Measurements from ENCODE around the gene UBAP2L. TPM values are rescaled to one million over a fixed set of nuclear protein-coding genes. Genes with fewer than 3 reads are reported as not detected.
A peak's percentile ranks its signal among the peaks of the same experiment; 100 is the strongest.

Gene UBAP2L
- total RNA-seq, 2 donors from 2014 or later = 198 to 224 TPM

DNA sequence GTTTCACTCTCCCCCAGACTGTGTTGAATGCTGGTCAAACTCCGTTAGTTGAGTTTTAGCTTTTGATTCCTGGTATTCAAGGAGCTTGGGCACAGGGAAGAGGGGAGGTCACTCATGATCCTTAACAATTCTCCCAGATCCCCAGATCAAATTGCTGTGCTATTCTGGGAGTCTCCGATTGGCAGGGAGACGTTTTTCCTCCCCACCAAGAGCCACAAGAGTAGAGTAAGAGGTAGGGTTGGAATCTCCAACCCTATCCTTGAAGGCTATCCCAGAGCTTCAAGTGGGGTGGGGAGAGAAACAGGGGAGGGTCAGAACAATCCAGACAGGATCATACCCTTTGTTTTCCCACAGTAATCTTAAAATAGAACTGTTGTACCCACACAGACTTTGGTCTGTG is 28.3 kb upstream of the UBAP2L start:
- Histone ChIP-seq H3K9ac (ENCODE audit: extremely low read depth, low read length, poor library complexity, severe bottlenecking) (no peak overlapping the region), H3K4me3 (ENCODE audit: low read length) (no peak overlapping the region), H3K27ac (ENCODE audit: low read depth, low read length) (peak overlapping the region; percentile 70), H3K36me3 (ENCODE audit: control insufficient read depth, insufficient read depth, low read length) (no peaks in the 10 kb centered on the region), H3K27me3 (ENCODE audit: control insufficient read depth, insufficient read depth, low read length, poor library complexity, severe bottlenecking) (peaks cover 22% of the 10 kb centered on the region), H3K4me1 (ENCODE audit: control insufficient read depth, insufficient read depth, low read length) (peaks cover 9% of the 10 kb centered on the region), H3K9me3 (ENCODE audit: control insufficient read depth, low read length) (no peaks in the 10 kb centered on the region)
- TF ChIP-seq, protein P1, sequence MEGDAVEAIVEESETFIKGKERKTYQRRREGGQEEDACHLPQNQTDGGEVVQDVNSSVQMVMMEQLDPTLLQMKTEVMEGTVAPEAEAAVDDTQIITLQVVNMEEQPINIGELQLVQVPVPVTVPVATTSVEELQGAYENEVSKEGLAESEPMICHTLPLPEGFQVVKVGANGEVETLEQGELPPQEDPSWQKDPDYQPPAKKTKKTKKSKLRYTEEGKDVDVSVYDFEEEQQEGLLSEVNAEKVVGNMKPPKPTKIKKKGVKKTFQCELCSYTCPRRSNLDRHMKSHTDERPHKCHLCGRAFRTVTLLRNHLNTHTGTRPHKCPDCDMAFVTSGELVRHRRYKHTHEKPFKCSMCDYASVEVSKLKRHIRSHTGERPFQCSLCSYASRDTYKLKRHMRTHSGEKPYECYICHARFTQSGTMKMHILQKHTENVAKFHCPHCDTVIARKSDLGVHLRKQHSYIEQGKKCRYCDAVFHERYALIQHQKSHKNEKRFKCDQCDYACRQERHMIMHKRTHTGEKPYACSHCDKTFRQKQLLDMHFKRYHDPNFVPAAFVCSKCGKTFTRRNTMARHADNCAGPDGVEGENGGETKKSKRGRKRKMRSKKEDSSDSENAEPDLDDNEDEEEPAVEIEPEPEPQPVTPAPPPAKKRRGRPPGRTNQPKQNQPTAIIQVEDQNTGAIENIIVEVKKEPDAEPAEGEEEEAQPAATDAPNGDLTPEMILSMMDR (conservative IDR thresholded peaks at IDR 0.05) = no peak
- no peaks in the 10 kb centered on the region for H3K9me3 Mint-ChIP-seq
- no peaks in the 10 kb centered on the region for H3K36me3 Mint-ChIP-seq (ENCODE audit: low read depth)
- 71% methylated on average over 3 of the region's 3 CpGs; no CpG with 5 or more reads in 1 of the 2 experiments for WGBS, 2 experiments (ENCODE audit: insufficient coverage in 1 of 2, insufficient read length in 1 of 2)
- H3K27me3 Mint-ChIP-seq (ENCODE audit: insufficient read depth) = peaks cover 33% of the 10 kb centered on the region
- DNase-seq = no peak
- no peak overlapping the region for H3K27ac Mint-ChIP-seq
- H3K4me3 Mint-ChIP-seq = no peak overlapping the region
- H3K4me1 Mint-ChIP-seq = peaks cover 11% of the 10 kb centered on the region

DNA sequence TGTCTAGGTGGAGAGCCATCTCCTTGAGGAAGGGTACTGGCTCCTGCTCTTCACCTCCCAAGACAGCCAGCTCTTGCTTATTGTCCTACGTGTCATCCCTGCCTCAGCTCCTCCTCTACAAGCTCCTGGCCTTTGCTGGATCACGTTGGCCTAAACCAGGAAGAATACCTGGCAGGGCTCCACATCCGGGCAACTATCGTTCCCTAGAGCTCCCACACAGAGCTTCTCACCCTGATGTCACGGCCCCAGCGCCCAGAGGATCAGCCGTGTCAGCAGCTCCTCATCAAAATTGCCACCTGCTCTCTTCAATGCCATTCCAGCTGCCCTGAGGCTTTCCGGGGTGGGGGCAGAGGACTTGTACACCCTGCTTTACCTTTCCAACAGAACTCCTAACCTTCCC is 26.9 kb upstream of the UBAP2L start:
- 82 to 84% methylated on average over 6 to 8 of the region's 8 CpGs for WGBS, 2 experiments (ENCODE audit: insufficient coverage in 1 of 2, insufficient read length in 1 of 2)
- TF ChIP-seq, protein P1 (conservative IDR thresholded peaks at IDR 0.05) = no peak
- H3K27me3 Mint-ChIP-seq (ENCODE audit: insufficient read depth) = peaks cover 35% of the 10 kb centered on the region
- Histone ChIP-seq H3K4me3 (ENCODE audit: low read length) (no peak overlapping the region), H3K4me1 (ENCODE audit: control insufficient read depth, insufficient read depth, low read length) (peaks cover 9% of the 10 kb centered on the region), H3K9me3 (ENCODE audit: control insufficient read depth, low read length) (no peaks in the 10 kb centered on the region), H3K9ac (ENCODE audit: extremely low read depth, low read length, poor library complexity, severe bottlenecking) (no peak overlapping the region), H3K36me3 (ENCODE audit: control insufficient read depth, insufficient read depth, low read length) (no peaks in the 10 kb centered on the region), H3K27ac (ENCODE audit: low read depth, low read length) (no peak overlapping the region), H3K27me3 (ENCODE audit: control insufficient read depth, insufficient read depth, low read length, poor library complexity, severe bottlenecking) (peaks cover 22% of the 10 kb centered on the region)
- peaks cover 7% of the 10 kb centered on the region for H3K4me1 Mint-ChIP-seq
- H3K36me3 Mint-ChIP-seq (ENCODE audit: low read depth) = no peaks in the 10 kb centered on the region
- no peak for DNase-seq
- H3K4me3 Mint-ChIP-seq = no peak overlapping the region
- H3K27ac Mint-ChIP-seq = no peak overlapping the region
- H3K9me3 Mint-ChIP-seq = no peaks in the 10 kb centered on the region

DNA sequence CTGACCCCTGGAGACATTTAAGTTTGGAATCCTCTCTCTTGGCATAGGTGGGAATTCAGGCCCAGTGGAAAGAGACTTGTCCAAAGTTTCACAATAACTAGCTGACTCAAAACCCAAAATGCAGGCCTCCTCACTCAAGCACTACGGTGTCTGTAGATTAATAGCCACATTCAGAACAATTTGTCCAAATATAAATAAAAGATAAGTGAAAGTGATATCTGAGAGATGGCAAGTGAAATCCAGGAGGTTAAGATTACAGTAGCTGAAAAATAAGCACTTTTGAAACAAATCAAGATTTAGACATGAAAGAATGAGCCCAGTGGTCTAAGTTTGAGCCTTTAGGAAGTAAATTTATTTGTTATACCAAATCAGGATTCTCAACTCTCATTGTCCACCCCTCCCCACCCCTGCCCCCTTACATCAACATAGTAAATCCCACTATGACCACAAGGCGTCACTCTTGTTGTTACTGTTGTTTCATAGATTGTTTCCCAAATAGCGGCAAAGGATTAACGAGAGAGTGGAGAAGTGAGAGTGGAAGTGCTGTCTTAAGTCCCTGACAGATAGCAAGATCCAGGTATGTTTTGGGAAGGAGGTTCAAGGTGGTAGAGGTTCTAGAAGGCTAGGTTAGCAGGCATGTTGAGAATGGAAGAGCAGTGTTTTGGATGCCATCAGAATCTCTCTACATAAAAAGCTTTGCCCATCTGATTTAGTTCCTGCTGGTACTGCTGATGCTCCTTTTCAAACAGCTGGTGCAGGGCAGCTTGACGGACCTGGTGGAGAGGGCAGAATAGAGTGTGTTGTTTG is 21.8 kb upstream of the UBAP2L start:
- Histone ChIP-seq H3K27me3 (ENCODE audit: control insufficient read depth, insufficient read depth, low read length, poor library complexity, severe bottlenecking) (peaks cover 10% of the 10 kb centered on the region), H3K9me3 (ENCODE audit: control insufficient read depth, low read length) (no peaks in the 10 kb centered on the region), H3K9ac (ENCODE audit: extremely low read depth, low read length, poor library complexity, severe bottlenecking) (no peak overlapping the region), H3K4me3 (ENCODE audit: low read length) (no peak overlapping the region), H3K36me3 (ENCODE audit: control insufficient read depth, insufficient read depth, low read length) (no peaks in the 10 kb centered on the region), H3K27ac (ENCODE audit: low read depth, low read length) (no peak overlapping the region), H3K4me1 (ENCODE audit: control insufficient read depth, insufficient read depth, low read length) (no peaks in the 10 kb centered on the region)
- H3K27me3 Mint-ChIP-seq (ENCODE audit: insufficient read depth) = peaks cover 12% of the 10 kb centered on the region
- no peaks in the 10 kb centered on the region for H3K9me3 Mint-ChIP-seq
- peak; percentile 80 for DNase-seq
- H3K4me1 Mint-ChIP-seq = no peaks in the 10 kb centered on the region
- no peak overlapping the region for H3K4me3 Mint-ChIP-seq
- H3K27ac Mint-ChIP-seq = no peak overlapping the region
- no peaks in the 10 kb centered on the region for H3K36me3 Mint-ChIP-seq (ENCODE audit: low read depth)
- 24% methylated on average over 5 of the region's 5 CpGs; no CpG with 5 or more reads in 1 of the 2 experiments for WGBS, 2 experiments (ENCODE audit: insufficient coverage in 1 of 2, insufficient read length in 1 of 2)
- TF ChIP-seq, protein P1 (conservative IDR thresholded peaks at IDR 0.05) = peak; percentile 74

All from endodermal cell (in vitro differentiated cells).